ENCODE measurements around the gene MTG1. TPM values are rescaled to one million over a fixed set of nuclear protein-coding genes. Genes with fewer than 3 reads are reported as not detected.
"Not testable (repeated sequence)": the region's sequence is repeated elsewhere in the genome, so short reads cannot be mapped to it uniquely, and the experiment has no call there.

The MTG1 gene
- polyA plus RNA-seq, 4 donors, result 63.9 to 73.6 (median 67.1) TPM

DNA sequence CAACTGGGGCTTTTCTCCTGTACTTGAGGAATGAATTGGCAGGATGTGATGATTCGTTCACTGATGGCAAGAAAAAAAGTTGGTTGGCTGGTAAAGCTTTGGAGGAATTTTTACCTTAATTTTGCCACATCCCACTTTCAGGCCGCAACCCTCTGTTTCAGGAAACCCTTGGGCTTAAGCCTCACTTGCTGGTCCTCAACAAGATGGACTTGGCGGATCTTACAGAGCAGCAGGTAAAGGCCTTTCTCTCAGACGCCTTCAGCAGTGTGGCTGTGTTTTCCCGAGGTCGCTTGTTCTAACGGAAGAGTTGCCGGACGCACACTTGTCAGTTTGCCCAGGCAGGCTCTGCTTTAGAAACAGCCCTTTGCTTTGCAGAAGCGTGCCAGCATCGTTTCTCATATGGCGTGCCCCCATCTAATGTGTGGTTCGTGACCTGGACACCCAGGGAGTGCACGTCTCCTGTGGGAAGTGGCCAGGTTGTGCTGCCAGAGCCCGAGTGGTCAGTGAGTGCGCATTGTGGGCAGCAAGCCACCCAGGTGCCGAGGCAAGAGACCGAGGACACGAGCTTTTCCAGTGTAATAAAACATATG, 2.2 kb downstream of the MTG1 start:
- DNase-seq (ENCODE audit: low read depth in 4 of 4, low spot score in 3 of 4), result no peak

DNA sequence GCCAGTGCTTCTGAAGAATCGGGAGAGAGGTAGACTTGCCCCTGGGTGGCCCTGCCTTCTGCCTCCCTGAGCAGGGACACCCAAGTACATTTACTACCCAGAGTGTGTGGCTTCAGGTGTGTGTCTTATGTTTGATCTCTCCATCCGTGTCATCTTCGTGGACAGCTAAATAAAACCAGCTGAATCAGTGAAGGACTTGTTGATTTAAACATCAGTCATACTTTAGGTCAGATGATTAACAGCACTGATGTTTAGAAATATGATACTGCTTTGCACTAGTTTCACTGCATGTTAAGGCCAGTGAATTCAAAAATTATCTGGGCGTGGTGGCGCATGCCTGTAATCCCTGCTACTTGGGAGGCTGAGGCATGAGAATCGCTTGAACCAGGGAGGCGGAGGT, 4.0 kb downstream of the MTG1 start:
- no peak for DNase-seq (ENCODE audit: low read depth in 4 of 4, low spot score in 3 of 4)

DNA sequence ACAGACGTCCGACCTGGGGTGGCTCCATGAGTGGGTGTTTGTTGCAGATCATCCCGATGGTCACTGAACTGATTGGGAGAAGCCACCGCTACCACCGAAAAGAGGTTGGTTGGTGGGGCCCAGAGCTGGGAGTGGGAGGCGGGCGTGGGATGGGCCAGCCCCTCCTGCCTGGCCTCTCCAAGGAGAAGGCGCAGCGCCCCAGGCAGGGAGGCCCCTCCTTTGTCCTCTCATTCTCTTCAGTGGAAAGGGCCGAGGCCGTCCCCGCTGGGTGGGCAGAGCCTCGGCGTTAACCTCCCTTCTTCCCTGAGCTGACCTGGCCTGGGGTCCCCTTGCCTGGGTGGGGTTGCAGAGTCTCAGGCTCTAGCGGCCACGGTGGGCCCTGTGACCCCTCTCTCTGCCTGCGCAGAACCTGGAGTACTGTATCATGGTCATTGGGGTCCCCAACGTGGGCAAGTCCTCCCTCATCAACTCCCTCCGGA, 5.2 kb downstream of the MTG1 start:
- no peak for DNase-seq (ENCODE audit: low read depth in 4 of 4, low spot score in 3 of 4)

DNA sequence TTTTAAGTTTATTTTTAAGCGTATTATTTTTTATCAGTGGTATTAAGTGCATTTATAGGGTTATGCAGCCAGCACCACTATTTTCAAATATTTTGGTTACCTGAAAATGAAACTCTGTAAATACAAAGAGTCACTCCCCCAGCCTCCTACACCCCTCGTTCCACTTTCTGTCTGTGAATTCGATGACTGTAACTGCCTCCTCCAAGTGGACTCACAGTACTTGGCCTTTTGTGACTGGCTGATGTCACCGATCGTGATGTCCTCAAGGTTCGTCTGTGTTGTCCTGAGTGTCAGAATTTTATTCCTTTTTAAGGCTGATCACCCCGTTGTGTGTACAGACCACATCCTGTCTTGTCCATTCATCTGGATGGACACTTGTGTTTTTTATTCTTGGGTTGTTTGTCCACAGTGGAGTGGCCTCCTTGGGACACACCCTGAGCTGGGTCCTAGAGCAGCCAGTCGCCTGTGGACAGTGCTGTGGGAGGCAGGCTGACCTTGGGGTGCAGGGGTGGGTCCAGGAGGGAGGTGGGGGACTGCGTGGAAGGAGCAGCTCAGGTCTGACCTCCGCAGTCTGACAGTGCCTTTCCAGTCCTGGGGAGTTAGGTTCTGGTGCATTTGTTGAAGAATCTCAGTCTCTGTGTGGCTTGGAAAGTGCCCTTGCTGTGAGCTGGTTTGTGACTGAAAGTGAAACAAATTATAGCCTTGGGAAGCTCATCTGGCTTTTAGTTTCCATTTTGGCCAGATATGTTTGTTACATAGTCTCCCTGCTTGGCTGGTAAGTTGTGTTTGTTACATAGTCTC, 6.9 kb downstream of the MTG1 start:
- DNase-seq (ENCODE audit: low read depth in 4 of 4, low spot score in 3 of 4), result no peak

DNA sequence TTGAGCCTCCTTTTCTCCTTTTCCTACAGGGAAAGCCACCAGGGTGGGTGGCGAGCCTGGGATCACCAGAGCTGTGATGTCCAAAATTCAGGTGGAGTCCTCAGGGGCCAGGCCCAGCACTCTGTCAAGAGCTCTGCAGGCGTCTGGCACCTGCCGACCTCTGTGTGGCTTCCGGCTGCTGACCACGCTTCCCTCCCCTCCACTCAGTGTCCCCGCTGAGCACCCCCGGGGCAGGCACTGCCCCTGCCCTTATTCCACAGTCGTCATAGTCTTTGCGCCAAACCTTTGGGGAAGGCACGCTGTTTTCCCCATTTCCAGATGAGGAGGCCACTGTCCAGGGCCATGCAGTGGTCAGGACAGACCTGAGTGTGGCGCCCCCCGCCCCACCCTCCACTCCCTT, 7.5 kb downstream of the MTG1 start:
- DNase-seq (ENCODE audit: low read depth in 4 of 4, low spot score in 3 of 4), result no peak

DNA sequence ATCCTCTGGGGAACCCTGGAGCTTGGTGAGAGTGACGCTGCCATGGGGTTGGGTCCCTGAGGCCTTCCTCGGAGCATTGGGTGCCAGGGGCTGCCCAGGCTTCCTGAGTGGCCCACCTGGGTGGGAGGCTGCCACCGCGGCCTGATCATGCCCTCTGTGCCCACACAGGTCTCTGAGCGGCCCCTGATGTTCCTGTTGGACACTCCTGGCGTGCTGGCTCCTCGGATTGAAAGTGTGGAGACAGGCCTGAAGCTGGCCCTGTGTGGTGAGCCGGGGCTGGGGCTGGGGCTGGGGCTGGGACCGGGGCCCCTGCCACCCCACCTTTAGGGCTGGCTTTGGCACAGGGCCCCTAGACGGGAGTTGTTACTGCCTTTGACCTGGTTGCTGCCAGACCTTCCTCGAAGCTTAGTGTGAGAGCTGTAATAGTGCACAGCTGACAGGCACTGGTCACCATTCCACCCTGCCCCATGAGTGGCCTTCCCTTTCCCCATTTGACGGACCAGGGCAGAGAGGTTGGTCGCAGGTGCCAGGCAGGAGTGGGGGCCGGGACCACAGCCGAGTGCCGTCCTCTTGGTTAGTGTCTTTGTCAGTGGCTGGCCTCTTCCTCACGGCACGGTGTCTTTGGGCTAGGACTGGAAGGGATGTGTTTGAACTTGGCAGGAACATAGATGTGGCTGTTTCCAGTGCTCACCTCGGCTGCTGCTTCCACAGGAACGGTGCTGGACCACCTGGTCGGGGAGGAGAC, 8.2 kb downstream of the MTG1 start:
- no peak for DNase-seq (ENCODE audit: low read depth in 4 of 4, low spot score in 3 of 4)

DNA sequence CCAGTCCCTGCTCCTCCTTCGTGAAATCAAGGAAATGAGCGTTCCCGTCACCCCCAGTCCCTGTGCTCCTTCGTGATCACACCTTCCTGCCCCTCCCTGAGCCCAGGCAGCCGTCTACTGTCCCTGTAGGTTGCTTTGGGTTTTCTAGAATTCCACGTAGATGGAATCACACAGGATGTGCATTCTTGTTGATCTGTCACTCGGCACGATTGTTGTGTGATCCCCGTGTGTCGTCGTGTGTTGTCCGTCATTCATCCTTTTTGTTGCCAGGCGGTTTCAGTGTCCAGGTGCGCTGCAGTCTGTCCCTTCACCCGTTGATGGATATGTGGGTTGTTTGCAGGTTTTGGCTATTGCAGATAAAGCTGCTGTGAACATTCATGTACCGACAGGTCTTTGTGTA, 9.4 kb downstream of the MTG1 start:
- no peak for DNase-seq (ENCODE audit: low read depth in 4 of 4, low spot score in 3 of 4)

DNA sequence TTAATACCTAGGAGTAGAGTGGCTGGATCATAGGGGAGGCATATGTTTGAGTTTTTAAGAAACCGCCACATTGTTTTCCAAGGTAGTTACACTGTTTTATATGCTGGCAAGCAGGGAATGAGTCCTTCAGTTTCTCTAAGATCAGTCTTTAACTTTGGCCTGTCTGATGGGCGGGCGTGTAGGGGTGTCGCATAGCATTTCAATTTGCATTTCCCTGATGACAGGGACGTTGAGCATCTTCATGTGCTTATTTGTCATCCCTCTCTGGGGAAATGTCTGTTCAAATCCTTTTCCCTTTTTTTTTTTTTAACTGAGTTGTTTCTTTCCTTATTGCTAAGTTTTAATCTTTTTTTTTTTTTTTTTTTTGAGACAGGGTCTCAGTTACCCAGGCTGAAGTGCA, 9.8 kb downstream of the MTG1 start:
- no peak for DNase-seq (ENCODE audit: low read depth in 4 of 4, low spot score in 3 of 4)

DNA sequence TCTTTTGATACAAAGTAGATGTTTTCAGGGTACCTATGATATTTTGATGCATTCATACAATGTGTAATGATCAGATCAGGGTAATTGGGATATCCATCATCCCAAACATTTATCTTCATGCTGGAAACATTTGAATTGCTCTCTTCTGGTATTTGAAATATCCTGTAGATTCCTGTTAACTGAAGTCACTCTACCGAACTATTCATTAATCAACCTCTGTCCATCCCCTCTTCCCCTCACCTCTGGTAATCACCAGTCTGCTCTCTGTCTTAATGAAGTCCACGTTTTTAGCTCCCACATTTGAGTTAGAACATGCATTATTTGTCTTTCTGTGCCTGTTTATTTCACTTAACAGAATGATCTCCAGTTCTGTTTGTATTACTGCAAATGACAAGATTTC, 11.3 kb downstream of the MTG1 start:
- no peak for DNase-seq (ENCODE audit: low read depth in 4 of 4, low spot score in 3 of 4)

DNA sequence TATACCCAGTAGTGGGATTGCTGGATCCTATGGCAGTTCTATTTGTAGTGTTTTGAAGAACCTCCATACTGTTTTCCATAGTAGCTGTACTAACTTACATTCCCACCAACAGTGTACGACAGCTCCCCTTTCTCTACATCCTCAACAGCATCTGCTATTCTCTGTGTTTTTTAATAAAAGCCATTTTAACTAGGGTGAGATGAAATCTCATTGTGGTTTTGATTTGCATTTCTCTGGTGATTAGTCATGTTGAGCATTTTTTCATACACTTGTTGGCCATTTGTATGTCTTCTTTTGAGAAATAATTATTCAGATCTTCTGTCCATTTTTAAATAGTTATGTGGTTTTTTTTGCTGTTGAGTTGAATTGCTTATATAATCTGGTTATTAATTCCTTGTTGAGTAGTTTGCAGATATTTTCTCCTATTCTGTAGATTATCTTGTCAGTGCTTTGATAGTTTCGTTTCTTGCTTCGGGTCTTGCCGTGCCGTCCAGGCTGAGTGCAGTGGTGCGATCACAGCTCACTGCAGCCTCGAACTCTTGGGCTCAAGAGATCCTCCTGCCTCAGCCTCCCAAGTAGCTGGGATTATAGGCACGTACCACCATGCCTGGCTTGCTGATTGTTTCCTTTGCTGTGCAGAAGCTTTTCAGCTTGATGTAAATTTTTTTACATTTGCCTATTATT, 12.0 kb downstream of the MTG1 start:
- DNase-seq (ENCODE audit: low read depth in 4 of 4, low spot score in 3 of 4), result no peak

DNA sequence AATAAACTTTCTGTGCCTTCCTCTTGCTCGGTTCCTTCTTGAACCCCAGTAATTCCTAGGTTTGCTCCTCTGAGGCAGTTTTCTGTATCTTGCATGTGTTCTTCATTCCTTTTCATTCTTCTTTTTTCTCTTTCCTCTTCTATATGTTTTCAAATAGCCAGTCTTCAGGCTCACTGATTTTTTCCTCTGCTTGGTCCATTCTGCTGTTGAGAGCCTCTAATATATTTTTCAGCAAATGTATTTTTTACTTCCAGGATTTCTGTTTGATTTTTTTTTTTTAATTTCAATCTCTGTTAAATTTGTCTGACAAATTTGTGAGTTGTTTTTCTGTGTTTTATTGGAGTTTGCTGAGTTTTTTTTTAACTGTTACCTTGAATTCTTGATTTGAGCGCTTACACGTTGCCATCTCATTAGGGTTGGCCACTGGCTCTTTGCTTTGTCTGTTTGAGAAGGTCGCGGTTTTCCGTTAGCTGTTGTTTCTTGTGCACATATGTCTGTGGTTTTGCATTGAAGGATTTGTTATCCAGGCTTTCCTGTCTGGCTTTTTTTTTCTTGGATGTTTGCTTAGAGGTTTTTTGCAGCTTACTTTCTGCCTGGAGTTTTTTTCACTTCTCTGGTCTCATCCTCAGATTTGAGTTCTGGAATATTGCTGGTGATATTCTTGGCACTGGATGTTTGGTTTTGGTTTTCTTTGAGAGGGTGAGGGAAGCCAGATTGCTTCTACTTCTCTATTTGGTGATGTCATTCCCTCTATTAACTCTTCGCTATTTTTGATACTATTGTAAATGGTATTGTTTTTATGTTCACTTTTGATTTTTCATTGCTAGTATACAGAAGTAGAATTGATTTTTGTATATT, 17.8 kb downstream of the MTG1 start:
- DNase-seq (ENCODE audit: low read depth in 4 of 4, low spot score in 3 of 4), result no peak

DNA sequence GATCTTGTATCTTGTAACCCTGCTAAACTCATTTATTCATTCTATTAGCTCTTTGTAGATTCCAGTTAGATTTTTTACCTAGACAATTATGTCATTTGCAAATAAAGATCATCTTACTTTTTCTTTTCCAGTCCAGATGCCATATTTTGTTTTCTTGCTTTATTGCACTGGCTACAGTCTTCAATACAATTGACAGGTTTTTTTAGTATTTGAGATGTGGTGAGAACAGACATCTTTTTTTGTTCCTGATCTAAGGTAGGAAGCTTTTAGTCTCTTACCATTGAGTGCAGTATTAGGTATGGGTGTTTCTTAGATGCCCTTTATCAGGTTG, 18.4 kb downstream of the MTG1 start:
- no peak for DNase-seq (ENCODE audit: low read depth in 4 of 4, low spot score in 3 of 4)

DNA sequence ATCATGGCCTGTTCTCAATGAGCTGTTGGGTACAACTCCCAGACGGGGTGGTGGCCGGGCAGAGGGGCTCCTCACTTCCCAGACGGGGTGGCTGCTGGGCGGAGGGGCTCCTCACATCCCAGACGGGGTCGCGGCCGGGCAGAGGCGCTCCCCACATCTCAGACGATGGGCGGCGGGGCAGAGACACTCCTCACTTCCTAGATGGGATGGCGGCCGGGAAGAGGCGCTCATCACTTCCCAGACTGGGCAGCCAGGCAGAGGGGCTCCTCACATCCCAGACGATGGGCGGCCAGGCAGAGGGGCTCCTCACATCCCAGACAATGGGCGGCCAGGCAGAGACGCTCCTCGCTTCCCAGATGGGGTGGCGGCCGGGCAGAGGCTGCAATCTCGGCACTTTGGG, 20.4 kb downstream of the MTG1 start:
- DNase-seq (ENCODE audit: low read depth in 4 of 4, low spot score in 3 of 4), result not testable (repeated sequence)

DNA sequence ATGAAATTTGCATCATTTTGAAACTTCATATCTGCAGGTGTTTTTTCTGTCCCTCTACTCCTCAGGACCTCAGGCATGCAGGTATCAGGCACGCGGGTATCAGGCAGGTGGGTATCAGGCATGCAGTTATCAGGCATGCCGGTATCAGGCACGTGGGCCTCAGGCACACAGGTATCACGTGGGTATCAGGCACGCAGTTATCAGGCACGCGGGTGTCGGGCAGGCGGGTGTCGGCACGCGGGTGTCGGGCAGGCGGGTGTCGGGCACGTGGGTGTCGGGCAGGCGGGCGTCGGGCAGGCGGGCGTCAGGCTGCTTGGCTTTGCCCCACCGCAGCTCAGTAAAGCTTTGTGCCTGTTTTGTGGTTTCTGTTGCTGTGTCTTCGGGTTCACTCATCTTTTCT, 21.8 kb downstream of the MTG1 start:
- DNase-seq (ENCODE audit: low read depth in 4 of 4, low spot score in 3 of 4), result no peak

DNA sequence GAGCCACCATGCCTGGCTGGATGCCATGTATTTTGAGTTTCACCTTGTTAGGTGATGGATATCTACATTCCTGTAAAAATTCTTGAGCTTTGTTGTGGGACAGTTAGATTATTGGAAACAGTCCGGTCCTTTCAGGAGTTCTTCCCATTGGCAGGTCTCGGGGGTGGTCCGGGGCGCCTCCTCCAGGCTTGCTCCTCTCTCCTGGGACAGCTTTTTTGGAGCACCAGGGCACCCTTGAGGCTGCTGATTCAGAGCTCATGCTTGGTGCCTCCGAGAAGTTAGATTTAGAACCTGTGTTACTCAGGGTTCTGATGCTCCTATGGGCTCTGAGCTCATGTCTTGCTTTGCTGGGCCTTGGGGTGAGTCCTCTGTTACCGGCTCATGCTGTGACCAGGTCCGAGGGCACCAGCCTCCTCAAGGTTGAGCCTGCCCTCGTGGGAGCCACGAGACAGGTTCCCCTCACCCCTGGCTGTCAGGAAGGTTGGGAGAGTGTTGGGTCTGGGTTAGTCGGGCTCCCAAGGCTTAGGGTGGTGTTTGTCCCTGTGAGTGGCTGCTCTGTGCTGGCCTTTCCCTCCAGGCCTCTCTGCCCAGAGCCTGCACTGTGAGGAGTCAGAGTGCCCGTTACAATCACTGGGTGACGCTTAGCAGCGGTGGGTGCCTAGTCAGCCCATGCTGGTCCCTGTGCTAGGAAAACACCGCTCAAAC, 24.5 kb downstream of the MTG1 start:
- DNase-seq (ENCODE audit: low read depth in 4 of 4, low spot score in 3 of 4), result no peak

DNA sequence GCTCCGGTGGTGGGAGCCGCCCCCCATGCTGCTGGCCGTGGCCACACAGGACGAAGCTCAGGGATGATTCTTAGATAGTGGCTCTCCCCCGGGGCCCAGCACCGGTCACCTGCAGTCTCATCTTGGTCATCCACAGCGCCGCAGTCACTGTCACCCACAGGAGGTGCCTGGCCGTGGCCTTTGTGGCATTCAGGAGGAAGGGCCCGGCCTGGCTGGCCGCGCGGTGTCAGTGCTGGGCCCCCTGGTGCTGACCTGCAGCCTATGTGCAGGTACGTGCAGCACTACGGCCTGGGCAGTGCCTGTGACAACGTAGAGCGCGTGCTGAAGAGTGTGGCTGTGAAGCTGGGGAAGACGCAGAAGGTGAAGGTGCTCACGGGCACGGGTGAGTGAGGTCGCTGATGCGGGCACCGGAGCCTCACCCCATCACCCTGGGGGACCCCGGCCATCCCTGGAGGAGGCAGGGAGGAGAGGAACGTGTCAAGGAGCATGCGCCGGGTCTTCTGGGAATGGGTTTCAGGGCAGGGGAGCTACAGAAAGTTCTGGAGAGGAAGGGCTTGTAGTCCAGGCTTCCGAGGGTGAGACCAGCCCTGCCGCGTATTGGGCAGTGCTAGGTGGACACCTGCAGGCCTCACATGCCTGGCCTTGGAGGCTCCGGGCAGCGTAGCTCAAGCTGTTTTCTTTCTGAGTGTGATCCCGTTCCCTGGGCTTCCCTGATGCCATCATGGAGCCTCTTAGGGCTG, 25.4 kb downstream of the MTG1 start:
- DNase-seq (ENCODE audit: low read depth in 4 of 4, low spot score in 3 of 4), result no peak

DNA sequence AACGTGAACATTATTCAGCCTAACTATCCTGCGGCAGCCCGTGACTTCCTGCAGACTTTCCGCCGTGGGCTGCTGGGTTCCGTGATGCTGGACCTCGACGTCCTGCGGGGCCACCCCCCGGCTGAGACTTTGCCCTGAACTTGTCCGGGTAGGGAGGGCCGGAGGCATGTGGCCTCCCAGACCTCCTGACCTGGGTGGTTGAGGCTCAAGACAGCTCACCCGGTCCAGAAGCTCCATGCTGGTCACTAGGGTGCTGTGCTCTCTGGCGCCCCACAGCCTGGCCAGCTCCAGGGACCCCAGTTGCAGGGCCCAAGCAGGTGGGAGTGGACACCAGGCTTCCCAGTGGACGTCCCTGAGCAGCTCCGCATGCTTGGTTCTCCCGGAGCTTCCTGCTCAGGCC, 26.1 kb downstream of the MTG1 start:
- no peak for DNase-seq (ENCODE audit: low read depth in 4 of 4, low spot score in 3 of 4)

DNA sequence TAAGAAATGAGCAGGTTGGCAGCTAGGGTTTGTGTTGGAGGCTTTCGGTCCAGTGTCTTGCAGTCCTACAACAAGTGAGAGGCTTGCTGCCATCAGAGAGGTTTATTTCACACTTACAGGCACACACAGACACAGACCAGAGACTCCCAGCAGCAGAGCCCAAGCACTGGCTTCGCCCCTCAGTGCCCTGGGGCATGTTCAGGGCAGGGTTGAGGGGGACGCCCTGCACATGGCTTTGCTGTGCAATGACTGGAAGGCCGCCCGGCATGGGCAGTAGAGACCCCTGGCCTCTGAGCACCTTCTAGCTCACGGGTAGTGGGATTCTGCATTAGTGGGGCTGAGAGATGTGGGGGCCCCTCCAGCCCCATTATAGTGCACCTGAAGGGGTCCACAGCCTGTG, 26.6 kb downstream of the MTG1 start:
- no peak for DNase-seq (ENCODE audit: low read depth in 4 of 4, low spot score in 3 of 4)
